Mesenteric fat pad (tissue), 1 donor: ENCODE results near the gene ZNF266. TPM values are rescaled to one million over a fixed set of nuclear protein-coding genes. Genes with fewer than 3 reads are reported as not detected.

ENCODE experiments used
- DNase-seq: peaks from one replicate; pipeline ENCODE4 v3.0.0-alpha.2; 2020; ENCODE audit warnings: low spot score
- long read RNA-seq: library from polyadenylated mRNA; unstranded; transcript quantifications from one replicate; pipeline ENCODE4 v2.0.0, GENCODE V29; 2020
- total RNA-seq: library from RNA; stranded (reverse); fragmentation: NEBNext Ultra II Directional; extraction: Animal tissue kit (Norgen Biotek cat#: 25700); gene quantifications from one replicate; pipeline ENCODE4 v1.2.1, GENCODE V29; 2021
- donor health status: DM: yes; HTN: yes; CAD: no.

The ZNF266 gene
- 14.0 TPM for total RNA-seq
- long read RNA-seq, partial matches to known transcripts, result 1 of 13 reads
- long read RNA-seq, other reads (novel, unspliced or antisense), result 10 of 13 reads

DNA sequence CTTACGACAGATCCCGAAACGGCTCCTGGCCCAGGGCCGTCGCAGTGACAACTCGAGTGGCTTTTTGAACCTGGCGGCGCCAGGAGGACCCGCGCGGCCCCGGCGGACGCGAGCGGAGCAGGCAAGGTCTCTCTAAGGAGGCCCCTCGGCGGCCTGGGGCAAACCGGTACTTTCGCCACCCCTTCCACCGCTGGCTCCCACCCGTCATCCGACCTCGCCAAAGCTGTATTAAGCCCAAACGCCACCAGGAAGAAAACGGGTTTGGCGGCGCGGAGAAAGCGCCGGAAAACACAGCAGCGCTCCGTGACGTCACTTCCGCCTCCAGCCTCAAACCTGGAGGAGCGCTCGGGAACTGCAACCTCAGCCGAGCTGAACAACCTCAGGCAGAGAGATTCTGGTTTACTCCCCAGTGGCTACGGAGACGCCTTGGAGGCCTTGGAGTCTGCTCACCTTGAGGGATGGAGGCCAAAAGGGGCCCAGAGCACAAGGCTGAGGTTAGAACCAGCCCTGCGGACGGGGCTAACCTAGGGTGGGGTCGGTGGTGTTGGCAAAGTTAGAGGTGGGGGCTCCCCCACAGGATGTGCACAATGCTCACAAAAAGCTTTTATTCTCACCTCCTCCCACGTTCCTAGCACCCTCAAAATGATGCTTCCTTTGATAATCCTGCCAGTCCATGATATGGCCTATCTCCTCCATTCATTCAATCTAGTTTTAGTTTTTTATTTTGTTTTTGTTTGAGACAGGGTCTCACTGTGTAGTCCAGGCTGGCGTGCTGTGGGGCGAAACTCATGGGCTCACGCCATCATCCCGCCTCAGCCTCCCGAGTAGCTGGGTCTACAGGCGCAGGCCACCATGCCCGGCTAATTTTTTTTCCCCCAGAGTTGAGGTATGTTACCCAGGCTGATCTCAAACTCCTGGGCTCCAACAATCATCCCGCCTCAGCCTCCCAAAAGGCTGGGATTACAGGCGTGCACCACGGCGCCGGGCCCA, at the start of gene ZNF266:
ZNF266 (minus strand) TSS at position 295 of the 990 bp plus-strand sequence. CDS start 15,484 bp downstream, outside the sequence.
- DNase-seq, result peak; percentile 95

DNA sequence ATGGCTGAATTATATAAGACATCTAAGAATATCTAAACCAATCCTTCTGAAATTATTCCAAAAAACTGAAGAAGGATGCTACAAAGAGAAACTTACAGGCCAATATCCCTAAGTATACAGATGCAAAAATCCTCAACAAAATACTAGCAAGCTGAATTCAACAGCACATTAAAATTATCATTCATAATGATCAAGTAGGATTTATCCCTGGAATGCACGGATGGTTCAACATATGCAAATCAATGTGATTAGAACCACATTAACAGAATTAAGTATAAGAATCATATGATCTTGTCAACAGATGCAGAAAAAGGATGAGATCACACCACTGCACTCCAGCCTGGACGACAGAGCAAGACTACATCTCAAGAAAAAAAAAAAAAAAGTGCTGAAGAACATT, 49.8 kb upstream of the ZNF266 start:
- DNase-seq, result no peak

DNA sequence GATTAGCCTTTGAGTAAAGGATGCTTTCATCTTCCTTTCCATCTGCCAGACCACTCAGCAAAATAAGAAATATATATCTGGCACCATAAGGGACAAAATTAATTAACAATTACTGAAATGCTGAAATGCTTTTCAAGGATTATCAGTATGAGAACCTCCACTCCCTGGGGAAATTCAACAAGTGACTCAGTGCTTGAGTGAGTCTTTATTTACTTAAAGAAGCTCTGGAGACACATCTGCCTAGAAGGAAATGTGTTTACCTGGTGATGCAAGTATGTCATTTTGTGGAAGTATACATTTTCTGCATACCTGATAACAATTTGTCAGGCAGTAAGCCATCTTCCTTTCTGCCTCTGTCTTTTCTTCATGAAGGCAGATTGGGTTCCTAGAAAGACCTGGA, 39.6 kb upstream of the ZNF266 start:
- no peak for DNase-seq

GRCh38 chr19:9467161-9467560, 31.8 kb upstream of the ZNF266 start:
- DNase-seq, result no peak

DNA sequence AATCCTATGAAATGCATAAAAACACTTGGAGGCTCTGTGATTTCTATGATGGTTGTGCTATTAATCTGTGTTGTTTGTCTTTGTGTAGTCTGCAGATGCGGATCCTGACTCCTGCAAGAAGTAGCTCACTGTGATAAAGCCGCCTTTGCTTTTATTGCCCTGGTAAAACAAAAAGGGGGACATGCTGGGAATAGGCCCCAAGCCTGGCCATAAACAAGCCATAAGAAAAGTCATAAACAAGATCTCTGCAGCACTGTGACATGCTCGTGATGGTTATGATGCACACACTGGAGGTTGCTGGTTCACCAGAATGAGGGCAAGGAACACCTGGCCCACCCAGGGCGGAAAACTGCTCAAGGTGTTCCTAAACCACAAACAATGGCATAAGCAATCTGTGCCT, 26.6 kb upstream of the ZNF266 start:
- DNase-seq, result no peak

DNA sequence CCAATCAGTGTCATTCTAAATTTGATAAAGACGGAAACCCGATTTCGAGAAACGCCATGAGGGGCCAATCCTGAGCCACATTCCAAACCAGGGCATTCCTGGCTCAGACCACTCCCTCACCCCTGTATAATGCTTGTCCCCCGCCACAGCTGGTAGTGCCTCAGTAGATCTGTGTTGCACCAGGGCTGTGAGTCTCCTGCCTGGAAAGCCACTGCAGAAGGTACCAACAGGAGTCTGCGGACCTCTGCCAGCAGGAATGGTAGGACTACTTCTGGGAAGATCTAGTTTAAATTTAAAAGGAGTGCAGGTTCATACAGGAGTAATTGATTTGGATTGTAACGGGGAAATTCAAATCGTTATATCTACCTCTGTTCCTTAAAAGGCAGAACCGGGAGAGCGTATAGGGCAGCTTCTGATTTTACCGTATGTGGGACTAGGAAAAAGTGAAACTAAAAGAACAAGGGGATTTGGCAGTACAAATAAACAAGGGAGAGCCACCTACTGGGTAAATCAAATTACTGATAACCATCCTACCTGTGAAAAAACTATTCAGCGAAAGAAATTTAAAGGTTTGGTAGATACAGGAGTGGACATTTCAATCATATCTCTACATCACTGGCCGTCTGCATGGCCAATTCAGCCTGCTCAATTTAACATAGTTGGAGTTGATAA, 20.8 kb upstream of the ZNF266 start:
- no peak for DNase-seq

DNA sequence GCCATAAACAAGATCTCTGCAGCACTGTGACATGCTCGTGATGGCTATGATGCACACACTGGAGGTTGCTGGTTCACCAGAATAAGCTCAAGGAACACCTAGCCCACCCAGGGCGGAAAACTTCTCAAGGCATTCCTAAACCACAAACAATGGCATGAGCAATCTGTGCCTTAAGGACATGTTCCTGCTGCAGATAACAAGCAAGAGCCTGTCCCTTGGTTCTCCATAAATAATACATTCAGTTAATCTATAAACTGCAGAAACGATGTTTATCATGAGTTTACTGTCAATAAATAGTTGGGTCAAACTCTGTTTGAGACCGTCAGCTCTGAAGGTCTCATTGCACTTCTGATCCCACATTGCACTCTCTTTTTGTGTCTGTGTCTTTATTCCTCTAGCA, 18.6 kb upstream of the ZNF266 start:
- DNase-seq, result no peak

- DNase-seq, result no peak
Measured at GRCh38 chr19:9445037-9445436, 9.7 kb upstream of the ZNF266 start.

GRCh38 chr19:9436358-9436757, 985 bp upstream of the ZNF266 start:
- no peak for DNase-seq

GRCh38 chr19:9431475-9431874, 3.9 kb downstream of the ZNF266 start:
- no peak for DNase-seq

DNA sequence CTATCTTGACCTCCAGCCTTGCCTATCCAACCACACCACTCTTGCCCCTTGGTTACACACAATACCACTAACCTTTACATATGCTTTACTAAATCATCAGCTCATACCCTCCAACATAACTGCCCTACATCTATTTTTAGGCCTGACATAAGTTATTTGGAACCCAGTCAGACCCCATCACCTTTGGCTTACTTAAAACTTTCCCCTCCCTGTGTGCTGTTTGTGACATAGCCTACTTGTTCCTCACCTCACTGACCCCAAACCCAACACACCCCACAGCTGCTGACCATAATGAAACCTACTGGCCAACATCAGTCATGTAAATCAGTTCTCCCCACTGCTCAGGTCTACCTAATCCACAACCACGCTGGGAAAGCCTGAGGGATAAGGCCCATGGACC, 4.9 kb downstream of the ZNF266 start:
- no peak for DNase-seq

DNA sequence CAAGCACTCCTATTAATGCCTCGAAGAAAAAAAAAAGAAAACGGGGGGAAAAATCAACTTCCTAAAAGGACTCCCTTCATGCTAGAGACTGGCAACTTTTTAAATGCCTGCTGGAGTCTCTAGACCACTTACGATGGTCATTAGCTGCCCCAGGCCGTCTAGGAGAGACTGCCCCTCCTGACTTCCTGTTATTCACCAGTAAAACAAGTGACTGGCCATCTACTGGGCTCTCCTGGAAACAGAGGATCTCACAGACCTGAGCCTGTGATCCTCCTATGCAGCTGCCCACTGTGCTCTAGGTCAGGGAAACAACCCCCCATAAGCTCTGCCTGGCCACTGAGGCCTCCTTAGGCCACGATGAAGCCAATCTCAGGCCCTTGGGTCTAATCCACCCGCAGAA, 7.4 kb downstream of the ZNF266 start:
- no peak for DNase-seq

DNA sequence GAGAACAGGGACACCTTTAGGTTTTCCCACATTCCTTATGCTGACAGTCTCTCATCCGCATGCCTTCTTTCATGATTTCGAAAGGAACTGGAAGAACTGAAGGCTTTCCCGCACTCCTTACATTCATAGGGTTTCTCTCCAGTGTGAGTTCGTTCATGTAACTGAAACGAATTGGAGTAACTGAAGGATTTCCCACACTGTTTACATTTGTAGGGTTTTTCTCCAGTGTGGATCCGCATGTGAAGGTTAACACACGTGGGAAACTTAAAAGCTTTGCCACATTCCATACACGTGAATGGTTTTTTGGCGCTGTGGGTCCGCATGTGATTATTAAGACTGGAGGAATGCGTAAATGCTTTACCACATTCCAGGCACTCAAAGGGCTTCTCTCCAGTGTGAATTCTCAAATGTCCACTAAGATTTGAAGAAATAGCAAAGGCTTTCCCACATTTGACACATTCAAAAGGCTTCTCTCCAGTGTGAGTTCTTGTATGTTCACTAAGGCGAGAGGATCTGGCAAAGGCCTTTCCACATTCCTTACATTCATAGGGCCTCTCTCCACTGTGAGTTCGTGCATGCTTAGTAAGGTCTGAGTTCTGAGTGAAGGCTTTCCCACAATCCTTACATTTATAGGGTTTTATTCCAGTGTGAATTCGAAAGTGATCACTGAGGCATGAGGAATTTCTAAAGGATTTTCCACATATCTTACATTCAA, 22.0 kb downstream of the ZNF266 start:
- no peak for DNase-seq

DNA sequence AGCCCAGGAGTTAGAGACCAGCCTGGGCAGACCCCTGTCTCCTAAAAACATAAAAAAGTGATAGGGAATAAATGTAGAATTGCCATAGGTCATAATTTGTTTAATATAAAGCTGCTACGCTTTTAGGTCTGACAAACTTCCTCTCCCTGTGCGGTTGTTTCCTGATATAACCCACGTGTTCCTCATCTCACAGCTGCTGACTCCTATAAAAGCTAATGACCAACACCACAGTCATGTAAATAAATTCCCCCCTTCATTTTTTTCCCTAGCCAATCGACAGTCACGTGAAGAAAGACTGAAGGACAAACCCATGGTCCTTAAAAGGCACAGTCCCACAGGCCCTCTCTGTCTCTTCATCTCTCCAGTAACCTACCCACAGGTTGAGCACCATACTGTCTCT, 27.5 kb downstream of the ZNF266 start:
- DNase-seq, result no peak

GRCh38 chr19:9406798-9407352, 28.5 kb downstream of the ZNF266 start:
- DNase-seq, result no peak

GRCh38 chr19:9381361-9381785, 54.0 kb downstream of the ZNF266 start:
- no peak for DNase-seq

DNA sequence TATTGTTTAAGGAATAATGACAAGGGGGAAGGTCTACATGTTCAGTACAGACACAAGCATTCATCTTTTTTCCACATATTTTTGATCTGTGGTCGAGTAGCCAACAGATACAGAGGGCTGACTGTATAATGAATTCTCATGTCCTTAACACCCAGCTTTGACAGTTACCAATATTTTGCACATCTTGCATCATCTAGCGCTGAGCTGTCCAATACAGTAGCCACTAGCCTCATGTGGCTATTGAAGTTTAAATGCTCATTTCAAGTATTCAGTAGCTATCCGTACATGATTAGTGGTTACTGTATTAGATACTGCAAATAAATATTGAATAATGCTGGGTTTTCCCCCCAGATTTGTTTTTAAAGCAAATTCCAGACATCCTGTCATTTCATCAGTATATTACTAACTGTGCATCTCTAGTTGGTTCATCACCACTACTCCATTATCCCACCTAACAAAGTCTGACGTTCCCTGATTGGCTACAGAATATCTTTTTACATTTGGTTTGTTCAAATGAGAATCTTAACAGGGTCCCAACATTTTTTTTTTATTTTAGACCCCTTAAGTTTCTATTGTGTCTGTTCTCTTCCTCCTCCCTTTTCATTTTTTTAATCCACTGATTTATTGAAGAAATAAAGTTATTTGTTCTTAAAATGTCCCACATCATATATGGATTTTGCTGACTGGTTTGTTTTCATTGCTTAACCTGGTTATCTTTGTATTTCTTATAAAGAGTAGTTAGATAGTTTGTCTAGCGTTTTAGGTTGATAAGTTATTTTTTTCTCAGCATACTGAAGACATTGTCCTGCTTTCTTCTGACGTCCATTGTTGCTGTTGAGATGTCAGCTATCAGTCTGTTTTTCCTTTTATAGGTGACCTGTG, 64.4 kb downstream of the ZNF266 start:
- DNase-seq, result no peak

DNA sequence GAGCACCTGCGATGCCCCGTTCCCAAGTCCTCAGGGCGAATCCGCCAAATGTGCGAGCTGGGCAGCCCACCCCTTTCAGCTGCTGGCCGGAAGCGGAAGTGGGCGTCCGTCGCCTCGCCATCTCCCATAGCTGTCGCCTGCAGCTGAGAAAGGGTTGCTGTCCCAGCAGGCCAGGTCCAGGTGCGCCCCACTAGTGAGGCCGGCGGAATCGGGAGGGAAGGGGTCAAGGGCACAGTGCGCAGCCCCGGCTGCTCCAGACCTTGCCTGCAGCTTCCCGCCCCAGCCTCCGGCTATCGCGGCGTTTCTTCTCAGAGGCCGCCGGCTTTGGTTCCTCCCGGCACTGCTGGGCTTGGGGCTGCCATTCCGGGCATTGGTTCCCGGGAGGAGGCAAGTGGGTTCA, 72.5 kb downstream of the ZNF266 start, which contains the start of gene ZNF177:
ZNF177 (plus strand) TSS at position 109 of the 400 bp plus-strand sequence. CDS start 15,299 bp downstream, outside the sequence.
- DNase-seq, result no peak
